SK-N-SH treated with all-trans-retinoic acid at 6 μM for 48 hours (cell line): ENCODE results near the gene RPLP1.

Source experiments
- ARNTL ChIP-seq: fragments of 450-650 bp; formaldehyde crosslinking; IDR thresholded peaks from 2 replicates; pipeline ENCODE4 v1.5.0; 2020; ENCODE audit warnings: low read depth, mild to moderate bottlenecking, moderate library complexity, borderline replicate concordance
- BACH2 ChIP-seq: fragments of 250-450 bp; sonication (Bioruptor Pico); IDR thresholded peaks from 2 replicates; pipeline ENCODE4 v1.9.0; 2021; ENCODE audit warnings: mild to moderate bottlenecking, borderline replicate concordance
- ESRRG ChIP-seq: fragments of 250-450 bp; sonication (Bioruptor Pico); IDR thresholded peaks from 2 replicates; pipeline ENCODE4 v1.6.1; 2021; ENCODE audit warnings: mild to moderate bottlenecking
- ISL1 ChIP-seq: fragments of 250-450 bp; sonication (Bioruptor Pico); IDR thresholded peaks from 2 replicates; pipeline ENCODE4 v2.1.2; 2022; ENCODE audit warnings: mild to moderate bottlenecking, moderate library complexity
- RARB ChIP-seq: fragments of 250-450 bp; sonication (Bioruptor Pico); IDR thresholded peaks from 2 replicates; pipeline ENCODE4 v1.8.0; 2021; ENCODE audit warnings: mild to moderate bottlenecking, moderate library complexity
- SNAI2 ChIP-seq: fragments of 250-450 bp; sonication (Bioruptor Pico); IDR thresholded peaks from 2 replicates; pipeline ENCODE4 v1.5.0; 2020; ENCODE audit warnings: mild to moderate bottlenecking, moderate library complexity
- ZFP3 ChIP-seq: fragments of 250-450 bp; sonication (Bioruptor Pico); IDR thresholded peaks from 2 replicates; pipeline ENCODE4 v1.5.0; 2020; ENCODE audit warnings: mild to moderate bottlenecking, moderate library complexity
- TF ChIP-seq, protein P1 (sequence below): fragments of 250-450 bp; sonication (Bioruptor Pico); IDR thresholded peaks from 2 replicates; pipeline ENCODE4 v1.8.0; 2020; ENCODE audit warnings: mild to moderate bottlenecking, moderate library complexity, borderline replicate concordance

DNA sequence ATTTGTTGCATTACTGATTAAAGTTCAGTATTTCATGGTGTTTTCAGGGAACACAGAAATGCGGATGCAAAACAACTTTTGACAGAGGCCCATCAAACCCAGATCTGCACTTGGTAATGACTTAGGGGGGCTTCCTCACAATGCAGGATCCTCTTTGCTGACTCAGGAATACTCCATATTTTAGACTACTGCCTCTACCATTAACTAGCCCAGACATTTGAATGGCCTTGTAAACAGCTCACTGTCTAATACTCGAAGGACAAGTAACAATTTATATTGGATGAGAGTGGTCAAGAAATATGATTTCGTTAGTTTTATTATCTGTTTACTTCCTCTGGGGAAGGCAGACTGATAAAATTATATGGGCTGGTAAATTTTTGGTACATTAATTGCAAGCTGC lies 47.5 kb upstream of the RPLP1 start:
- TF ChIP-seq BACH2 (CRISPR knock-in tag) (no peak), SNAI2 (CRISPR knock-in tag) (no peak), ARNTL (CRISPR knock-in tag) (no peak), RARB (CRISPR knock-in tag) (no peak), ESRRG (CRISPR knock-in tag) (no peak), ISL1 (CRISPR knock-in tag) (no peak), ZFP3 (CRISPR knock-in tag) (no peak)
- TF ChIP-seq, protein P1, sequence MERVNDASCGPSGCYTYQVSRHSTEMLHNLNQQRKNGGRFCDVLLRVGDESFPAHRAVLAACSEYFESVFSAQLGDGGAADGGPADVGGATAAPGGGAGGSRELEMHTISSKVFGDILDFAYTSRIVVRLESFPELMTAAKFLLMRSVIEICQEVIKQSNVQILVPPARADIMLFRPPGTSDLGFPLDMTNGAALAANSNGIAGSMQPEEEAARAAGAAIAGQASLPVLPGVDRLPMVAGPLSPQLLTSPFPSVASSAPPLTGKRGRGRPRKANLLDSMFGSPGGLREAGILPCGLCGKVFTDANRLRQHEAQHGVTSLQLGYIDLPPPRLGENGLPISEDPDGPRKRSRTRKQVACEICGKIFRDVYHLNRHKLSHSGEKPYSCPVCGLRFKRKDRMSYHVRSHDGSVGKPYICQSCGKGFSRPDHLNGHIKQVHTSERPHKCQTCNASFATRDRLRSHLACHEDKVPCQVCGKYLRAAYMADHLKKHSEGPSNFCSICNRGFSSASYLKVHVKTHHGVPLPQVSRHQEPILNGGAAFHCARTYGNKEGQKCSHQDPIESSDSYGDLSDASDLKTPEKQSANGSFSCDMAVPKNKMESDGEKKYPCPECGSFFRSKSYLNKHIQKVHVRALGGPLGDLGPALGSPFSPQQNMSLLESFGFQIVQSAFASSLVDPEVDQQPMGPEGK (CRISPR knock-in tag) = no peak
